GM23248 (cell line): ENCODE data around the gene SH3YL1.

Experiments
- EZH2 ChIP-seq: fragments of 200-600 bp; sonication (generic); IDR thresholded peaks from 2 replicates; pipeline ENCODE4 v1.6.1; 2018; ENCODE audit warnings: antibody characterized with exemption, mild to moderate bottlenecking; ENCODE audit not compliant: insufficient read depth, poor library complexity, severe bottlenecking
- EZH2phosphoT487 ChIP-seq: fragments of 200-600 bp; sonication (generic); IDR thresholded peaks from 2 replicates; pipeline ENCODE4 v1.6.1; 2018; ENCODE audit warnings: antibody characterized with exemption, moderate library complexity, mild to moderate bottlenecking, low read depth; ENCODE audit not compliant: insufficient read depth

DNA sequence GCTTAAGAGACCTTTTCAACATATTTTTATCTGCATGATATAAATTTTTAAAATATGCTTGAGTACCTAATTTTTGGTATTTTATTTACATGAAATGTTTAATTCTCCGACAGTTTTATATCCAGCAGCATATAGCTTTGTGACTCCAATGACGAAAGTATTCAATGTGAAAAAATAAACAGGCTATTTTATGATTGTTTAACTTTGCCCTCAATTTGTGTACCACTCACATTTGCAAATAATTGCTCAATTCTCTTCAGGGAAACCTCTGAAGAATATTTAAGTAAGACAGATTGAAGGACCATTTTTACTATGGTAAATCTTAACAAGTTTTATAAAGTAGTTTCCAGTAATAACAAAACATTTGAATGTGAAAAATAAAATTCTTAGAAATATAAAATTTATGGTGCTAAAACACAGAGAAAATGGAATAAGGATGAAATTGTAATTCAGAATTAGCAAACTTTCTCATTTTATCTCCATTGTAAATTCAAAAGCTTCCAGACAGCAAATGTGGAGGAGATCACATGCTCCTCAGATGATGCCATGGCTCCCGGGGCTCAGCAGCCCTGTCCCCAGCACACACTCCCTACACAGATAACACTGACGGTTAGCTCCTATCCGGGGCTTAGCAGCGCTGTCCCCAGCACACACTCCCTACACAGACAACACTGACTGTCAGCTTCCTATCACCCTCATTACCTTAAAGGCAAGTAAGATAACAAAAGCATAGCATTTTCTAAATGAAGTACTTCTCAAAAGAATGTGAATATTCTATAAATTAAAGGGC is 39.7 kb downstream of the SH3YL1 start:
- TF ChIP-seq EZH2phosphoT487 (no peak), EZH2 (no peak)
